Cerebellar nuclear complex (tissue), 1 donor: ENCODE data around the gene TMEM40.
"Not testable (repeated sequence)": the region's sequence is repeated elsewhere in the genome, so short reads cannot be mapped to it uniquely, and the experiment has no call there.

Experiments used
- DNase-seq, 2 experiments: peaks; one replicate each; lab custom pipeline; 2025; lab: John Stamatoyannopoulos, UW

The TMEM40 gene

DNA sequence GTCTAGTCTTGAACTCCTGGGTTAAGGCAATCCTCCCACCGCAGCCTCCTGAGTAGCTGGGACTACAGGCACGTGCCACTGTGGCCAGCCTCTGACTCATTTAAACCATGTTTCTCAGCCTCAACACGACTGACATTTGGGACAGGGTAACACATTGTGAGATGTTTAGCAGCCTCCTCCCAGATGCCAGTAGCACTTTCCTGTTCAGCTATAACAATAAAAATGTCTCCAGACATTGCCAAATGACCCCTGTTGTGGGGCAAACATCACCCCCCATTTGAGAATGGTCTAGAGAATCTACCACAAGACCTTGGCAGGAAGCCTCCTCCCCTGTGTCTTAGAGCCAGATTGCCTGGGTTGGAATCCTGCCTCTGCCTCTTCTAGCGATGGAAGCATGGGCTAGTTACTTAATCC is 8.4 kb downstream of the TMEM40 start:
- DNase-seq: no peak

GRCh38 chr3:12750223-12750622 is 8.8 kb downstream of the TMEM40 start:
- DNase-seq: peak in 1 of 2 experiments; percentile 24

- DNase-seq: no peak
Measured at GRCh38 chr3:12748477-12748876, 10.6 kb downstream of the TMEM40 start.

DNA sequence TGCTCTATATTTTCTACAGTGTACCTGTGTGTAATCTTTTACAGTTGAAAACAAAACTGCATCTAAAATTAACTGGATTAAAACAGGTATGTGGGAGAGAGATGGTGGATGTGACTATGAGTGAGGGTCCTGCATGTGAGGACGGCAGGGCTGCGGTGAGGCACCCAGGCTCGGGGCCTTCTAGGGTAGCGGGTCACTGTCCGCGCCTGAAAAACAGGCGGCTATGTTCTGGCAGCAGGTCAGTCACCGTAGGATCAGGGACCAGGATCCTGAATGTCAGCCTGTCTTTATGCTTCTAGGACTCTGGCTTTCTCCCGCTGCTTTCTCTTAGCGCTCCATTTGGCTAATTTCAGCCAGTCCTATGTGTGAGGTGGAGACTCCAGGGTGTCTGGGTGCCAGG is 12.6 kb downstream of the TMEM40 start:
- no peak for DNase-seq

GRCh38 chr3:12744326-12744725 is 14.7 kb downstream of the TMEM40 start:
- DNase-seq: no peak

- DNase-seq: no peak
Measured at GRCh38 chr3:12743583-12743982, 15.5 kb downstream of the TMEM40 start.

DNA sequence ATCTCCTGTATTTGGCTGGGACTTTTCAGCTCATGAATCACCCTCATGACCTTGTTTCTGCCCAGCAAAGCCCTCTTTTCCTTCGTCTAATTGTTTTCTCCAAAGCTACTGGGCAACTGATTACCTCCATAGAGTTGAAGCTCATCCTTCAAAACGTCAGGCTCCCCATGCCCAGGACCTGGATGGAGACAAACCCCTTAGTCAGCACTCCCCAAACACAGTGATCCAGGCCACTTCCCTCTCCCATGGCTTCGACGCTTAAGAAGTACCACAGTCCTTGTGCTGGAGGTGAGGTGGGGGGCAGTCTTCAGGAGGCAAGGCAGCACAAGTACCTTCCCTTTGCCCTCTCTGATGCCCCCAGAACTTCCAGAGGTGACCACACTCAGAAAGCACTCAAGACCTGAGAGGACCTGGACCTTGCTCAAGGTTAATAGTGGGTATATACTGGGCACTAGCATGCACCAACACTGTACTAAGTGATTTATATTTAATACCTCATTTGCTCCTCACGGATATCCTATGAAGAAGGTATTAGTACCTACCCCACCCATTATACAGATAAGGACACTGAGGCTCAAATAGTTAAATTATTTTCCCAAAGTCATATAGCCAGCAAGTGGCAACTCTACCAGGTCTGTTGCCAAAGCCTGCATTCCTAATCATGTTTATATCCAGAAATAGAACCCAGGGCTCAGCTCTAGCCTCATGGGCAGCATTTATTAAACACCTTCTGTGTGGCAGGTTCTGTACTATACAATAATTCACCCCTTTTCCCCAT is 16.5 kb downstream of the TMEM40 start:
- no peak for DNase-seq

DNA sequence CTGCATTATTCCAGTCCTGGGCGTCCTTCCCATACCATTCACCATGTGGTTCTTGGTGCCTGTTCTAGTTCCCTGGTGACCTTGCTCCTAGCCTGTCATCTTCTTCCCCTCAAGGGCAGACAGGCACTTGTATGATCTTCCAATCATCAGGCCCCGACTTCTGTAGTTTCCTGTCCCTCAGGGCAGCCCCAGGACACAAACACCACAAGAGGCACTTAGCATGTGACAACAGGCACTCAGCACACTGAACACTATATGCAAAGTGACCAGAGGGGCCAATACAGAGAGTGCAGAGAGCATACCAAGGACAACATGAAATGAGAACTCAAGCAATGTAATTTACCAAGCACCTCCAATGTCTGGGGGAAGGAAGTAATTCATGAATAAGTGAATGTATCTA is 17.9 kb downstream of the TMEM40 start:
- no peak for DNase-seq

DNA sequence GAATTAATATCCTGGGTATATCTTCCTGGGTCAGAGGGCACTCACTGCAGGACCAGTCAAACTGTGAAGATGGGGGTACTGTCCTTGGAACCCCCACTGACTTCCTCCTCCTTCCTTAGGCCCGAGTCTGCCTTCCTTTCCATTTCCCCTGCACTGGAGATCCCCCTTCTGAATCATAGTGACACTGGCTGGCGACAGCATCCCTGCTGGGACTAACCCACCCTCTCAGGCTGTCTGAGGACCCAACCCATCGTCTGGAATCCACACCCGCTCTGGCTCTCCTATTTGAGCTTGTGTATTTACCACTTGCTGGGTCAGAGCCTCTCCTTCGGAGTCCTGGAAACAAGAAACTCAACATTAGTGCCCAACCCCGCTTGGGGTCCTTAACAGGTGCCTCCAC is 21.2 kb downstream of the TMEM40 start:
- DNase-seq: no peak

- no peak for DNase-seq
Measured at GRCh38 chr3:12737319-12737718, 21.7 kb downstream of the TMEM40 start.

GRCh38 chr3:12734960-12735359 is 24.1 kb downstream of the TMEM40 start:
- no peak for DNase-seq

DNA sequence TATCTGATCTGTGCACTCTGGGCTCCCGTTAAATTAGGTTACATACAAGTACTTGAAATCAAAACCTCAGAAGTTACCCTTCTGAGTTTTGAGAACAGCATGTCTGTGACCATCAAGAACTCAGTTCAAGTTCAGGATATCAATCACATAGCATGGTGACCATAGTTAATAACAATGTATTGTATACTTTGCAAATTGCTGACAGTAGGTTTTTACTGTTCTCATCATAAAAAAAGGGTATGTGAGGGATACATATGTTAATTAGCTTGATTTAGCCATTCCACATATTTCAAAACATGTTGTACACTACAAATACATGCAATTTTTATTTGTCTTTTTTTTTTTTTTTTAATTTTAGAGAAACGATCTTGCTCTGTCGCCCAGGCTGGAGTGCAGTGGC is 25.5 kb downstream of the TMEM40 start:
- DNase-seq: no peak

DNA sequence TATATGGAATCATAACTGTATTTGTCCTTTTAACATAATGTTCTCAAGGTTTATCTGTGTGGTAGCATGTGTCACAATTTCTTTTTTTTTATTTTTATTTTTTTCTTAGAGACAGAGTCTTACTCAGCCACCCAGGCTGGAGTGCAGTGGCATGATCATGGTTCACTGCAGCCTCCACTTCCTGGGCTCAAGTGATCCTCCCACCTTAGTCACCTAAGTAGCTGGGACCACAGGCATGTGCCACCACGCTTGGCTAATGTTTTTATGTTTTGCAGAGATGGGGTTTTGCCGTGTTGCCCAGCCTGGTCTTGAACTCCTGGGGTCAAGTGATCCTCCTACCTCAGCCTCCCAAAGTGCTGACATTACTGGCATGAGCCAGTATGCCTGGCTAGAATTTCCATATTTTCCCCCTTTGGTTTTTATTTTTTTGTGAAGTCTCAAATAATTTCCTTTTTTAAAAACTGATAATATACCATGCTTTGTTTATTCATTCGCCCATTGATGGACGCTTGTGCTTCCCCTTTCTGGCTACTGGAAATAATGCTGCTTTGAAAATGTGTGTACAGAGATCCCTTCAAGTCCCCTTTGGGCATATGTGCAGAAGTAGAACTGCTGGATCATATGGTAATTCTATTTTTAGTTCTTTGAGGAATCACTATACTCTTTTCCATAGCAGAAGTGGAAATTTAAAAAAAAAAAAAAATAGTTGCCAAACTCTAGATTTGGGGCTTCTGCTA is 28.4 kb downstream of the TMEM40 start:
- no peak for DNase-seq

DNA sequence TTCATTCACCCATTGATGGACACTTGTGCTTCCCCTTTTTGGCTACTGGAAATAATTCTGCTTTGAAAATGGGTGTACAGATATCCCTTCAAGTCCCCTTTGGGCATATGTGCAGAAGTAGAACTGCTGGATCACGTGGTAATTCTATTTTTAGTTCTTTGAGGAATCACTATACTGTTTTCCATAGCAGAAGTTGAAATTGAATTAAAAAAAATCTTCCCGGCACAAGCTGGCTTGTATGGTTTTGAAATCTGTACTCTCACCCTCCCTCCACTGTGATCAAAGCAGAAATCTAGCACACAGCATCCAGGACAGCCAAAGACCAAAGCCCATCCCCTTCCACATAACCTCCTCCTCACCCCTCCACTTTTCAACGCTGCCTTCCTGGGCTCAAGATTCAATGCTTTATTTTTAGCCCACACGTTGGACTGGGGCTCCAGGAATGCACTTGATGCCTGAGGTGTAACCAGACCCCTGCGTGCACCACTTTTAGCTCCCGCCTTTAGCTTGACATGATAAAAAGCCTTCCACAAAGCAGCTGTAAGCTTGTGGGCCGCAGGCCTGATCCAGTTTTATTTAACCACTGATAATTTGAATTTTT is 29.9 kb downstream of the TMEM40 start:
- no peak for DNase-seq

GRCh38 chr3:12727937-12728336 is 31.1 kb downstream of the TMEM40 start:
- DNase-seq: no peak

- DNase-seq: no peak
Measured at GRCh38 chr3:12727481-12727880, 31.6 kb downstream of the TMEM40 start.

DNA sequence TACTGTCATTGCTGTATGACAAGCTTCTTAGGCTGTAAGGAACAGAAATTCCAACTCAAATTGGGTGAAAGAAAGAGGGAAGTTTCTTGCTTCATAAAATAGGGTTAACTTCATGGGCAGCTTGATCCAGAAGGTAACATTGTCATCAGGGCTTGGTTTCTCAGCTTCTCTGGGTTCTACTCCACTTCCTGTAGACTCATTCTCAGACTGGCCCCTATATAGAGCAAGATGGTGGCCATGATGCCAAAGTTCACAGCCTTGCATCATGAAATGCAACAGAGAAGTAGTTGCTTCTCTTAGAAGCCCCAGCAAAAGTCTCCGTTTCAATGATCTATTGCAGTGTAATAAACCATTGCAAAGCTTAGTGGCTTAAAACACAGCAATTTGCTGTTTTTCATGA is 33.6 kb downstream of the TMEM40 start:
- DNase-seq: no peak

DNA sequence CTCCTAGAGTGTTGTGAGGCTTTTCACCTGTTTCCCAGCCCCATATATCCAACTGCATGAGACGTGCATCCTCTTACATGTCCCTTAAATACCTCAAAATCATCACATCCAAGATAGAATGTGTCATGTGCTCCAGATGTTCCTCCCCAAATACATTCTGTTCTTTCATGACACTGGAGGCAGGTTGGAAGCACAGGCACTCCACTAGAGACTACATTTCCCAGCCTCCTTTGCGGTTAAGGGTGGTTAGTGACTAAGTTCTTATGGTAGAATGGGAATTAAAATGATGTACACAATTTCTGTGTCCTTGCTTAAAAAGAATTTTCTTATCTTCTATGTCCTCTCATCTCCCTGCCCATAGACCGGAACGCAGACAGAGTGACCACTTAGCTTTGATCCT is 34.3 kb downstream of the TMEM40 start:
- no peak for DNase-seq

DNA sequence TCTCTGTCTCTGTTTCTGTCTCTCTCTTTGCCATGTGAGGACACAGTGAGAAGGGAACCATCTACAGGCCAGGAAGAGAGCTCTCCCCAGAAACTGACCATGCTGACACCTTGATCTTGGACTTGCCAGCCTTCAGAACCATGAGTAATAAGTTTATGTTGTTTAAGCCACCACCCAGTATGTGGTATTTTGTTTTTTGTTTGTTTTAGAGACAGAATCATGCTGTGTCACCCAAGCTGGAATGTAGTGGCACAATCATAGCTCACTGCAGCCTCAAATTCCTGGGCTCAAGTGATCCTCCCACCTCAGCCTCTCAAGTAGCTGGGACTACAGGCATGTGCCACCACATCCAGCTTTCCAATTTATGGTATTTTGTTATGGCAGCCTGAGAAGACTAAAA is 35.7 kb downstream of the TMEM40 start:
- not testable (repeated sequence) for DNase-seq

DNA sequence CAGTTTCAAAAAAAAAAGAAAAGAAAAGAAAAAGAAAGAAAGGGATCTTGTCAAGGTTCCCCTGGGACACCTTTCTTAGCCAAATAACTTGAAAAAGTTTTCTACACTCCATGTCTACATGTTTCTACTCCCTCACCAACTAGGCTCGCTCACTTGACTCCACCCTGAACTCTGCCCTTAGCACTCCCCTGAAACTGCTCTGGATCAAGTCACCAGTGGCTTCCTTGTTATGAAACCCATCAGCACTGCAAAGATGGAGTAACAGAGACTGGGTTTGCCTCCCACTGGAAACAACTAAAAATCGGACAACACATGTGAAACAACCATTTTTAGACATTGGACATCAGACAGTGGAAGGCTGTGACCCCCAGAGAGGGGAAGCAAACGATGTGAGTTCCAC is 36.8 kb downstream of the TMEM40 start:
- DNase-seq: no peak

GRCh38 chr3:12719984-12720898 is 38.8 kb downstream of the TMEM40 start:
- DNase-seq: peak; percentile 28 to 43

- no peak for DNase-seq
Measured at GRCh38 chr3:12719541-12719940, 39.5 kb downstream of the TMEM40 start.
